Smooth muscle cell (in vitro differentiated cells): ENCODE results near the gene TLE3. TPM values are rescaled to one million over a fixed set of nuclear protein-coding genes. Genes with fewer than 3 reads are reported as not detected.

ENCODE experiments used
- DNase-seq: peaks from one replicate; lab custom pipeline; 2025; ENCODE audit not compliant: unreplicated experiment; lab: John Stamatoyannopoulos, UW
- H2AFZ ChIP-seq: fragments of 200-600 bp; sonication (generic); 2 replicates; pipeline ENCODE4 v1.6.0; 2016; ENCODE audit warnings: antibody characterized with exemption, low read depth, mild to moderate bottlenecking
- H3F3A ChIP-seq: fragments of 200-600 bp; sonication (generic); 2 replicates; pipeline ENCODE4 v1.6.0; 2017; ENCODE audit warnings: antibody characterized with exemption, low read depth
- H3K27ac ChIP-seq: fragments of 200-600 bp; sonication (generic); 2 replicates; pipeline ENCODE4 v1.5.1; 2016; ENCODE audit warnings: low read depth, mild to moderate bottlenecking
- H3K27me3 ChIP-seq: fragments of 200-600 bp; sonication (generic); 2 replicates; pipeline ENCODE4 v1.6.1; 2016; ENCODE audit warnings: low read depth, mild to moderate bottlenecking
- H3K36me3 ChIP-seq: fragments of 200-600 bp; sonication (generic); 2 replicates; pipeline ENCODE4 v1.5.1; 2016; ENCODE audit warnings: low read depth
- H3K4me1 ChIP-seq: fragments of 200-600 bp; sonication (generic); 2 replicates; pipeline ENCODE4 v1.5.1; 2016; ENCODE audit warnings: low read depth
- H3K4me2 ChIP-seq: fragments of 200-600 bp; sonication (generic); 2 replicates; pipeline ENCODE4 v1.6.0; 2016; ENCODE audit warnings: mild to moderate bottlenecking
- H3K4me3 ChIP-seq: fragments of 200-600 bp; sonication (generic); 2 replicates; pipeline ENCODE4 v1.5.1; 2016; ENCODE audit warnings: mild to moderate bottlenecking
- H3K79me2 ChIP-seq: fragments of 200-600 bp; sonication (generic); 2 replicates; pipeline ENCODE4 v1.6.0; 2016; ENCODE audit warnings: low read depth, mild to moderate bottlenecking
- H3K9ac ChIP-seq: fragments of 200-600 bp; sonication (generic); 2 replicates; pipeline ENCODE4 v1.6.0; 2016; ENCODE audit warnings: low read depth
- H3K9me3 ChIP-seq: fragments of 200-600 bp; sonication (generic); replicated peaks from 2 replicates; pipeline ENCODE4 v1.5.1; 2016; ENCODE audit warnings: low read depth
- H4K20me1 ChIP-seq: fragments of 200-600 bp; sonication (generic); 2 replicates; pipeline ENCODE4 v1.6.0; 2016; ENCODE audit warnings: low read depth
- CTCF ChIP-seq: fragments of 200-600 bp; sonication (generic); IDR thresholded peaks from 2 replicates; pipeline ENCODE4 v1.5.1; 2017; ENCODE audit warnings: borderline replicate concordance, mild to moderate bottlenecking, antibody characterized with exemption; ENCODE audit not compliant: insufficient read depth, poor library complexity, severe bottlenecking
- WGBS: methylation state at CpG from one replicate; pipeline ENCODE4 v1.1.7; 2016; ENCODE audit warnings: low lambda C conversion rate; 5-methylcytosine and 5-hydroxymethylcytosine counted together
- polyA plus RNA-seq: library from polyadenylated mRNA; unstranded; fragments of >200 nt; fragmentation: Nextera tagmentation; extraction: Ambion mirVana; gene quantifications from 2 replicates; pipeline ENCODE4 v1.2.1, GENCODE V29; 2016
- total RNA-seq: library from RNA; depleted of rRNA; stranded (reverse); fragments of >200 nt; gene quantifications from 2 replicates; pipeline ENCODE4 v1.2.3, GENCODE V29; 2014

Gene TLE3
- total and polyA plus RNA-seq, 2 experiments from 2014 or later: 50.9 to 53.2 TPM

- no peak overlapping the region for H3K9ac ChIP-seq
- no peak overlapping the region for H3K27ac ChIP-seq
- peaks cover 2% of the 10 kb centered on the region for H3F3A ChIP-seq
- no peak overlapping the region for H3K4me2 ChIP-seq
- H3K36me3 ChIP-seq: no peaks in the 10 kb centered on the region
- H3K79me2 ChIP-seq: no peaks in the 10 kb centered on the region
- peaks cover 9% of the 10 kb centered on the region for H3K4me1 ChIP-seq
- no peak overlapping the region for H3K4me3 ChIP-seq
- WGBS: 94% methylated on average over 5 of the region's 5 CpGs
- no peak for TF ChIP-seq CTCF
- H4K20me1 ChIP-seq: no peaks in the 10 kb centered on the region
- no peaks in the 10 kb centered on the region for H3K27me3 ChIP-seq
- H3K9me3 ChIP-seq: no peaks in the 10 kb centered on the region
- DNase-seq: no peak
- H2AFZ ChIP-seq: no peak overlapping the region
Measured at GRCh38 chr15:70020229-70020628, 77.5 kb downstream of the TLE3 start.

- Histone ChIP-seq H3K4me3 (no peak overlapping the region), H2AFZ (no peak overlapping the region), H4K20me1 (no peaks in the 10 kb centered on the region), H3K9ac (no peak overlapping the region), H3K27me3 (no peaks in the 10 kb centered on the region), H3K36me3 (no peaks in the 10 kb centered on the region), H3K4me2 (no peak overlapping the region), H3K27ac (no peak overlapping the region), H3K79me2 (no peaks in the 10 kb centered on the region), H3F3A (peaks cover 2% of the 10 kb centered on the region), H3K4me1 (peaks cover 9% of the 10 kb centered on the region), H3K9me3 (no peaks in the 10 kb centered on the region)
- no peak for DNase-seq
- 89% methylated on average over 9 of the region's 9 CpGs for WGBS
- TF ChIP-seq CTCF: no peak
Measured at GRCh38 chr15:70018646-70019600, 78.8 kb downstream of the TLE3 start.

GRCh38 chr15:70017801-70018200, 79.9 kb downstream of the TLE3 start:
- Histone ChIP-seq H3K4me1 (peaks cover 6% of the 10 kb centered on the region), H3K9ac (no peak overlapping the region), H2AFZ (no peak overlapping the region), H3F3A (peaks cover 2% of the 10 kb centered on the region), H3K9me3 (no peaks in the 10 kb centered on the region), H3K27ac (no peak overlapping the region), H3K4me2 (no peak overlapping the region), H3K79me2 (no peaks in the 10 kb centered on the region), H3K27me3 (no peaks in the 10 kb centered on the region), H3K36me3 (no peaks in the 10 kb centered on the region), H3K4me3 (no peak overlapping the region), H4K20me1 (no peaks in the 10 kb centered on the region)
- DNase-seq: no peak
- TF ChIP-seq CTCF: no peak
- WGBS: 90% methylated on average over 2 of the region's 2 CpGs
